HEK293 (cell line): ENCODE measurements around the gene NCK2.

Experiments used
- CTCF ChIP-seq: fragments of 450-650 bp; formaldehyde crosslinking; IDR thresholded peaks from 2 replicates; pipeline ENCODE4 v1.5.1; 2016; ENCODE audit warnings: missing biosample characterization, missing genetic modification characterization
- ELK4 ChIP-seq: IDR thresholded peaks from 2 replicates; pipeline ENCODE4 v1.6.1; 2011; ENCODE audit warnings: mild to moderate bottlenecking, low read depth, low read length, borderline replicate concordance
- KLF9 ChIP-seq: fragments of 450-650 bp; formaldehyde crosslinking; IDR thresholded peaks from 2 replicates; pipeline ENCODE4 v1.5.1; 2016; ENCODE audit warnings: missing biosample characterization, missing genetic modification characterization, low read depth
- REST ChIP-seq: fragments of 450-650 bp; formaldehyde crosslinking; IDR thresholded peaks from 2 replicates; pipeline ENCODE4 v1.5.1; 2016; ENCODE audit warnings: missing biosample characterization, missing genetic modification characterization
- TCF7L2 ChIP-seq: IDR thresholded peaks from 2 replicates; pipeline ENCODE4 v1.6.1; 2011; ENCODE audit warnings: low read depth, mild to moderate bottlenecking, inconsistent platforms, low read length, moderate library complexity, borderline replicate concordance
- ZBTB17 ChIP-seq: fragments of 450-650 bp; formaldehyde crosslinking; IDR thresholded peaks from 2 replicates; pipeline ENCODE4 v1.5.1; 2016; ENCODE audit warnings: missing biosample characterization, missing genetic modification characterization
- ZNF174 ChIP-seq: fragments of 450-650 bp; formaldehyde crosslinking; IDR thresholded peaks from 2 replicates; pipeline ENCODE4 v1.5.0; 2017; ENCODE audit warnings: missing biosample characterization, mild to moderate bottlenecking, missing genetic modification characterization
- ZNF510 ChIP-seq: fragments of 450-650 bp; formaldehyde crosslinking; IDR thresholded peaks from 2 replicates; pipeline ENCODE4 v1.5.1; 2018; ENCODE audit warnings: mild to moderate bottlenecking, missing genetic modification characterization, missing biosample characterization; ENCODE audit not compliant: insufficient replicate concordance
- ZNF624 ChIP-seq: fragments of 450-650 bp; formaldehyde crosslinking; IDR thresholded peaks from 2 replicates; pipeline ENCODE4 v1.5.1; 2017; ENCODE audit warnings: missing biosample characterization, missing genetic modification characterization
- ZNF626 ChIP-seq: fragments of 450-650 bp; sonication (Bioruptor Pico); formaldehyde crosslinking; IDR thresholded peaks from 2 replicates; pipeline ENCODE4 v1.5.1; 2018; ENCODE audit warnings: missing biosample characterization, missing genetic modification characterization, inconsistent platforms
- TF ChIP-seq, protein P1 (sequence below): fragments of 450-650 bp; formaldehyde crosslinking; IDR thresholded peaks from 2 replicates; pipeline ENCODE4 v1.5.1; 2016; ENCODE audit warnings: missing biosample characterization, missing genetic modification characterization
- TF ChIP-seq, protein P2 (sequence below): sonication (generic); formaldehyde crosslinking; IDR thresholded peaks from 2 replicates; pipeline ENCODE4 v1.8.1; 2022; ENCODE audit warnings: mild to moderate bottlenecking, moderate library complexity, missing genetic modification reagents
- TF ChIP-seq, protein P3 (sequence below): fragments of 450-650 bp; formaldehyde crosslinking; IDR thresholded peaks from 2 replicates; pipeline ENCODE4; 2016; ENCODE audit warnings: missing biosample characterization, missing genetic modification characterization

GRCh38 chr2:105933906-105934305 lies 189.2 kb downstream of the NCK2 start:
- TF ChIP-seq ZNF510 (no peak), REST (tag by site-specific recombination) (no peak), CTCF (tag by site-specific recombination) (no peak), ELK4 (no peak), ZBTB17 (tag by site-specific recombination) (no peak), TCF7L2 (no peak), KLF9 (tag by site-specific recombination) (no peak), ZNF624 (tag by site-specific recombination) (no peak), ZNF174 (no peak), ZNF626 (tag by site-specific recombination) (no peak)
- TF ChIP-seq, protein P1, sequence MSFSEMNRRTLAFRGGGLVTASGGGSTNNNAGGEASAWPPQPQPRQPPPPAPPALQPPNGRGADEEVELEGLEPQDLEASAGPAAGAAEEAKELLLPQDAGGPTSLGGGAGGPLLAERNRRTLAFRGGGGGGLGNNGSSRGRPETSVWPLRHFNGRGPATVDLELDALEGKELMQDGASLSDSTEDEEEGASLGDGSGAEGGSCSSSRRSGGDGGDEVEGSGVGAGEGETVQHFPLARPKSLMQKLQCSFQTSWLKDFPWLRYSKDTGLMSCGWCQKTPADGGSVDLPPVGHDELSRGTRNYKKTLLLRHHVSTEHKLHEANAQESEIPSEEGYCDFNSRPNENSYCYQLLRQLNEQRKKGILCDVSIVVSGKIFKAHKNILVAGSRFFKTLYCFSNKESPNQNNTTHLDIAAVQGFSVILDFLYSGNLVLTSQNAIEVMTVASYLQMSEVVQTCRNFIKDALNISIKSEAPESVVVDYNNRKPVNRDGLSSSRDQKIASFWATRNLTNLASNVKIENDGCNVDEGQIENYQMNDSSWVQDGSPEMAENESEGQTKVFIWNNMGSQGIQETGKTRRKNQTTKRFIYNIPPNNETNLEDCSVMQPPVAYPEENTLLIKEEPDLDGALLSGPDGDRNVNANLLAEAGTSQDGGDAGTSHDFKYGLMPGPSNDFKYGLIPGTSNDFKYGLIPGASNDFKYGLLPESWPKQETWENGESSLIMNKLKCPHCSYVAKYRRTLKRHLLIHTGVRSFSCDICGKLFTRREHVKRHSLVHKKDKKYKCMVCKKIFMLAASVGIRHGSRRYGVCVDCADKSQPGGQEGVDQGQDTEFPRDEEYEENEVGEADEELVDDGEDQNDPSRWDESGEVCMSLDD (tag by site-specific recombination), result no peak
- TF ChIP-seq, protein P2, sequence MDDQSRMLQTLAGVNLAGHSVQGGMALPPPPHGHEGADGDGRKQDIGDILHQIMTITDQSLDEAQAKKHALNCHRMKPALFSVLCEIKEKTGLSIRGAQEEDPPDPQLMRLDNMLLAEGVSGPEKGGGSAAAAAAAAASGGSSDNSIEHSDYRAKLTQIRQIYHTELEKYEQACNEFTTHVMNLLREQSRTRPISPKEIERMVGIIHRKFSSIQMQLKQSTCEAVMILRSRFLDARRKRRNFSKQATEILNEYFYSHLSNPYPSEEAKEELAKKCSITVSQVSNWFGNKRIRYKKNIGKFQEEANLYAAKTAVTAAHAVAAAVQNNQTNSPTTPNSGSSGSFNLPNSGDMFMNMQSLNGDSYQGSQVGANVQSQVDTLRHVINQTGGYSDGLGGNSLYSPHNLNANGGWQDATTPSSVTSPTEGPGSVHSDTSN (CRISPR knock-in tag), result no peak
- TF ChIP-seq, protein P3, sequence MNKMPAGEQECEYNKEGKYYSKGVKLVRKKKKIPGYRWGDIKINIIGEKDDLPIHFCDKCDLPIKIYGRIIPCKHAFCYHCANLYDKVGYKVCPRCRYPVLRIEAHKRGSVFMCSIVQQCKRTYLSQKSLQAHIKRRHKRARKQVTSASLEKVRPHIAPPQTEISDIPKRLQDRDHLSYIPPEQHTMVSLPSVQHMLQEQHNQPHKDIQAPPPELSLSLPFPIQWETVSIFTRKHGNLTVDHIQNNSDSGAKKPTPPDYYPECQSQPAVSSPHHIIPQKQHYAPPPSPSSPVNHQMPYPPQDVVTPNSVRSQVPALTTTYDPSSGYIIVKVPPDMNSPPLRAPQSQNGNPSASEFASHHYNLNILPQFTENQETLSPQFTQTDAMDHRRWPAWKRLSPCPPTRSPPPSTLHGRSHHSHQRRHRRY, result no peak
